Measurements from ENCODE around the gene UROS.

The UROS gene

DNA sequence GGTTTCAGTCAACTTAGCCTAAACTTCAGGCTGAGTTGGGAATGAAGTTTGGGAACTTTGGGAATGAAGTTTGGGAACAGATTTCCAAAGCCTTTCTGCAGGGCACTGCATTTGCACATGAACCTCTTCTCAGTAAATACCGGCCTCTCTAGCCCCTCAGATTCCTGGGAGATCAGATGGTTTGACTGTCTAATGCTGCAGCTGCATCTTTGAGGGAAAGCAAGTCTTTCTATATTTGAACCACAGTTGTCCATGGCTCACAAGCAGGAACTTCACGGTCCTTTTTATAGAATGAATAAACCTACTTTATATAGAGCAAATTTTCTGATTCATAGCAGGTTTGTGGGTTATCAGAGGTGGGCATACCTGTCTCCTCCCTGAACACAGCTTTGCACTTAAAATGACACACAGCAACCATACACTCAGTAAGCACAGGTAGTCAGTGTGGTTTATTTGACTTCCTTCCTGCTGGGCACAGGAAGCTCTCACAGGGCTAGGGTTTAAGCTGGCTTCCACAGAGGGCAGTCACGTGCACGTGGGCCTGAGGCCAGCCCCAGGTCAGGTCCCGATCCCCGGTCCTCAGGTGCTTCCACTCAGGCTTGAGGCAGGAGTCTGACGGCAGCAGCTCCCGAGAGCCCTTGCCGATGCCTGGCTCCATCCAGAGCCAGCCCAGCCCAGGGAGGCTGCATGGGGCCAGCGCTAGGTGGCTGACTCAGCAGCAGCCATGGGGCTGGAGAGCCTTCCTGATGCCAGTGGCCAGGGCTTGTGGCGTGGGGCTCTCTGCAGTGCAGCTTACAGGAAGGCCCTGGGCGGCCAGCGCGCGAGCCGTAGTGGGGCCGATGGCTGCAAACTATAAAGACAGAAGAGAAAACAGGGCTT, 34.7 kb downstream of the UROS start:
- no peak for DNase-seq (ENCODE audit: low read depth)

DNA sequence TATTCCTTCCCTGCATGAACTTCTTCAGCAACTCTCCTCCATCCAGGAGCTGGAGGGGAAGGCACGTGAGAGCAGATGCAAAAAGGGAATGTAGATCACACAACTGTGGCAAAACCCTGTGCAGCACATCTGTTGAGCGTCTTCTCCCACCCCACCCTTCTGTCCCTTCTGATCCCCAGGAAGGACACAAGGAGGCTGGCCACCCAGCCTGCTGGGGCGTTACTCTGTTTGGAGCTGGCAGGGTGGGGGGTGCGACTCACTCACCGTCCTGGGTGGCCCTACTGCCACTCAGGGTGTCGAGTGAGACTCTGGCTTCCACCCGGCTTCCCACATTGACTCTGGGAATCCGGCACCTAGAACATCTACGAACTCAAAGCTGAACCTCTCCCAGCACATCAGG, 37.3 kb downstream of the UROS start:
- no peak for DNase-seq (ENCODE audit: low read depth)

DNA sequence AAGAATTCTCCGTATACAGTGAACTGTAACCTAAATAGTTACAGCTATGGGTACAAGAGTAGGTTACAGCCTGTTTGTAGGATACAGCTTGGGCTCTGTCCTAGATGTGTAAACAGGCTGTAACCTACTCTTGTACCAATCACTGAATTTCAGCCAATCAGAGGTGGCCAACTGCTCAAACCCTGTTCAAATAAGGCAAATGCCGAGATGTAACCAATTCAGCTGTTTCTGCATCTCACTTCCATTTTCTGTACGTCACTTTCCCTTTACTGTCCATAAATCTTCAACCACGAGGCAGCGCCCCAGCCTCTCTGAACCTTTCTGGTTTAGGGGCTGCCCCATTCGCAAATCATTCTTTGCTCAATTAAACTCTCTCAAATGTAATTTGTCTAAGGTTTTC, 39.1 kb downstream of the UROS start:
- no peak for DNase-seq (ENCODE audit: low read depth)

DNA sequence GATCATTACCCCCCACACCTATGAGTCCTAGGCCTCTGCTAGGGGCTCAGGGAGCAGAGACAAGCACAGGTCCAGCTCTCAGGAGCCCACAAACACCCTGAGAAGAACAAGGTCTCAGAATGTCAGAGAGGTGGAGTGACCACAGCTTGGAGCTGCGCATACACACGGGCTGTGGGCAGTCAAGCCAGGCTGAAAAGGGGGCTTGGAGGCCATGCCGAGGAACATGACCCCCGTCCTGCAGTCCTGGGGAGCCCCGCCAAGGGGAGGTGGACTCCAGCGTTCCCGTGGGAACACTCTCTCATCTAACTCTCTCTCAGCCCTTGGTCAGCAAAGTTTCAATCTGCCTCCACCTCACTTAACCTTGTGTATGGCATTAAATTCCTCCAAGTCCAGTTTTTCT, 39.6 kb downstream of the UROS start:
- DNase-seq (ENCODE audit: low read depth) = no peak

DNA sequence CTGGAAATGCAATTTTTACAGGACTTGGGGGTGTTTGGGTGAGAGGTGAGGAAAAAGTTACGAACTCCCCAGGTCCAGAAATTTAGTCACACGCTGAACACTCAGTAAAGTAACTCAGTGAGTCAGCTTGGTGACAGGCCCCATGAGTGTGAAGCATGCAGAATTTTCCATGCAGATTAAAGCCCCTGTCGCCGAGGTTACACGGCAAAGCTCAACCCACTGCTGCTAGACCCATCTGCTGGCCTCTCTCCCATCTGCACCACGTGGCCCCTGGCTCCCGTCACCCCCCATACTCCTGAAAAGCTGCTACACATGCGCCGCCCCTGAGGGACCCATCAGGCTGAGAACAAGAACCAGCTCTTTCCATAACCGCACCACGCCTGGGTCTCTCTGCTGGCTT, 40.4 kb downstream of the UROS start:
- no peak for DNase-seq (ENCODE audit: low read depth)

DNA sequence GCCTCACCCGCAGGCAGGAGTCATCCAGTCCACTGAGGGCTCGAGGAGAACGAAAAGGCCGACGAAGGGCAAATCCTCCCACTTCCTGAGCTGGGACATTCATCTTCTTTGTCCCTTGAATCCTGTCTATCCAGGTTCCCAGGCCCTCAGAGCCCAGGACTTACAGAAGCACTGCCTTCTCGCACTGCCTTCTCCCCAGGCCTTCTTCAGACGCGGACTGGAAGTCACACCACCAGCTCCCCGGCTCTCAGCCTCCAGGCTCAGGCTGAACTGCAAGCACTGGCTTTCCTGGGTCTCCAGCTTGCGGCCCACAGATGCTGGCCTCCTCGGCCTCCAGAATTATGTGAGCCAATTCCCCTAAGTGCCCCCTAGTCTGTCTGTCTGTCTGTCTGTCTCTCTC, 41.0 kb downstream of the UROS start:
- no peak for DNase-seq (ENCODE audit: low read depth)

DNA sequence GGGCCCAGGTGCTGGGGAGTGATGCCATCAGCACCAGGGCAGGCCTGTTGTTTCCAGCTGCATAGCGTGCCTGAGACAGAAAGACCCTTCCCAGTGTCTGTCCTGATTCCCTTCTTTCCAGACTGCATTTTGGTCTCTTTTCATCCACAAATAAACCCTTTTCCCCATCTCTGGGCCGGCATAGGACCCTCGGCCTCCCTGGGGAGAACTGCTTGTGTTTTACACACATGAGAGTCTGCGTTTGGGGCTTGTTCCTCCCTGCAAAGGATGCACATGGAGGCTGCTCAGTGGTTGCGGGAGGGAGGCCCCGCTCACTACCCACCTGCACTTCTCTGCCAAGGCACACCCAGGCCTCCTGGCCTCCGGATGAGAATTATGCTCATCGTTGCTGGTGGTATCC, 41.7 kb downstream of the UROS start:
- DNase-seq (ENCODE audit: low read depth) = no peak

DNA sequence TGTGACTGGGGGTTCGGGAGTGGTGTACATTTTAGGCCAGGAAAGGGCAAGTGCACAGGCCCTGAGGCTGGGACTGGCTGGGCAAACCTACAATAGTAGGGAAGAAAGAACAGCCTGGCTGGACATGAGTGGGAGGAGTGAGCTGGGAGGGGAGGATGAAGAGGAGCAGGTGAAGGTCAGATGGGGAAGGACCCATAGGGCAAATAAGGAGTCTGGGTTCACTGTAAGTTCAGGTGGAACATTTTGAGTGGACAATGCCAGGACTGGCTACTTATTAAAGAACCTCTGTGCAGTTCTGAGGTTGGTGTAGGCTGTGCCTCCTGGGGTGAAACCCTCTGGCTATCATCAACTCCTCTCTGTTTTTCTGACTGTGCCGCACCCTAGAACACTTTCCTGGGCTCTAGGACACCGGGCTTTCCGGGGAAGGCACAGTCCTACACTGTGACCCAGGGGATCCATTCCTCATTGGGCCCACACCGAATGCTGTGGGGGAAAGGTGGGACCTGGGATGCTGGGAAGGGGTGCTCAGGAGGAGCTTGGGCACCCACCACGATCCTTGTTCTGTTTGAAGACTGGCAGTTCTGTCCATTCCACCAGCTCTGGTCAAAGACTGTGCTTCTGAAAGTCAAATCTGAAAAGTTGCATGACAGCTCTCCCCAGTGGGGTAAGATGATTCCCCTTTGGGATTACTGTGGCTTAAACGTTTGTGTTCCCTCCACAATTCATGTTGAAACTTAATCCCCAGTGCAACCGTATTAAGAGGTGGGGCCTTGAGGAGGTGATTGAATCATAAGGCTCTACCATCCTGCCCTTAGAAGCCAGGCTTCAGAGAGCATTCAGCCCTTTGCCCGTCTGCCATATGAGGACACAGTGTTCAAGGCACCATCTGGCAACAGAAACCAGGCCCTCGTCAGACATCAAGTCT, 43.4 kb downstream of the UROS start:
- no peak for DNase-seq (ENCODE audit: low read depth)

DNA sequence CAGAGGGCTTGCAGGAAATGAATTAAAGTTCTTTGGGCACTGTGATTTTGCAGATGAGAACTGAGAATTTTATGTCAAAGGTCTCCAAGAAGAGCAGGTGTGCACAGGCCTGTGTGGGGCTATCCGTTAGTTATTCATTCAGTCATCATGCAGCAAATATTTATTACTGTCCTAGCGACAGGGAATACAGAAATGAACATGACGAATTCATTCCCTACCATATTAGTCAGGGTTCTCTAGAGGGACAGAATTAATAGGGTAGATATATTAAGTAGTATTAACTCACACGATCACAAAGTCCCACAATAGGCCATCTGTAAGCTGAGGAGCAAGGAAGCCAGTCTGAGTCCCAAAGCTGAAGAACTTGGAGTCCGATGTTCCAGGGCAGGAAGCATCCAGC, 44.5 kb downstream of the UROS start:
- DNase-seq (ENCODE audit: low read depth) = no peak

DNA sequence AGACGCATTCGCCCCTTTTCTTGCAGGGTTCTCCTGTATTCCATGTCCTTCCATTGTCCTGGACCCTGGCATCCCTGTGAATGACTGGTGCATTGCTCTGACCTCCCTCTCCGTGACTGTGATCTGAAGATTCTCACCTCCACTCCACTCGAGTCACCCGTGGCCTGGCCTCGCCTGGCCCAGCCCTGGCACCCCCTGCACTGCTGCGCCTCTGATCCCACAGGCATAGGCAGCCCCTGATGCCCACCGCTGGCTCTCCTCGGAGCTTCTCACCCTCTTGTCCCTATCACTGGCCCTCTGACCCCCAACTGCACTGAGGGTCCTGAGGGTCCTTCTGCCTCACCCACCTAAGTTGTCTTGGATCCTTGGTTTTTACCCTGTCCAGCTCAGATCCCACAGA, 45.3 kb downstream of the UROS start:
- DNase-seq (ENCODE audit: low read depth) = no peak

DNA sequence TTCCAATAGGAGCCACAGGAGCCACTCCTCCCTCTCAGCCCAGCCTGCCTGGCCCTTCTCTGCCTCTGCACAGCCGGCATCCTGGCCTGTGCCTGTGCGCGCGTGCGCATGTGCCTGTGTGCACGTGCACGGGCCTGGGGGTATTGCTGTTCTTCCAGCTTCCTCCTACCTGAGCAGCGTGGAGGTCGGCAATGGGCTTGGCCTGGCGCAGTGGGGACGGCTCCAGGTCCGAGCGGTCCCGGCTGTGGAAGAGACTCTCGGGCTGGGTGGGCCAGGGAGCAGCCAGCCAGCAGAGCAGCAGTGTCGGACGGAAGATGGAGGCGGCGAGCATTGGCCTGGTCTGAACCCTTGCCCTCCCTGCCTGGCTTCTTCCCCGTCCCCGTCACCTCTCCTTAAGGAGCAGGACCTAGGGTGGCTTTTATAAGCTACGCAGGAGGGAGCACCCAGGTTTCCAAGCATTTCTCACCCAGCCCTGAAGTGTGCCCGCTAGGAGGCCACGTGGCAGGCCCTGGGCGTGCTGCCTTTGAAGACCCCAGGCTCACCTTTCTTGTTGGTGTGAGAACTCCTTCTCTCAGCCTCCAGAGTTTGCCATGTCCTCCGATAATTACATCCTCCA, 47.5 kb downstream of the UROS start, which contains the start of gene MMP21:
Gene MMP21, minus strand, starts transcription at position 331 of the 616 bp plus-strand sequence. Its CDS starts 0 bp downstream, at position 331.
- no peak for DNase-seq (ENCODE audit: low read depth)

DNA sequence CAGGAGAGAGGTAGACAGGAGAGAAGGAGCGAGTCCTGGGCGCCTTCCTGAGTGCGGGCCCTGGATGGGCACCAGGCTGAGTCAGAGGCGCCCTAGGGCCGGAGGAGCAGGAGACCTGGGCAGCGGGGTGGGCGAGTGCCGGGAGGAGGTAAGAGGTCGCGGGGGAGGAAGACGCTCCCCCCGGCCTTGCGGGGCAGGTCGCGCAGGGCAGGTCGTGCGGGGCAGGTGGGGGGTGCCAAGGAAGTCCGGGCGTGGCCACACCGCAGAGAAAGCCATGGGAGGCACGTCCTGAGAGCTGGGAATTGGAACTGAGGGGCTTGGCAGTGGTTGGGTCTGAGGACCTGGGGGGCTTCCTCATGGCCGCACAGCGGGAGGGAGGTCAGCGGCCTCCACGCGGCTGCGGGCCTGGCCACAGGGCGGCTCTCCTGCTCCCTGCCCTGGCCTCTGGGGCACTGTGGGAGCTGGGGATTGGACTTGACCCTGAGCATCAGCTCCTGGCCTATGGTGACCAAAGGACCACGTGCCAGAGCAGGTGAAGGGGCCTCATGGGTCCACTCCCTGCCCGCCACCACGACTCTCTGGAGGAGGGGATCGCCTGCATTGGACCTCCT, 48.4 kb downstream of the UROS start:
- DNase-seq (ENCODE audit: low read depth) = no peak

DNA sequence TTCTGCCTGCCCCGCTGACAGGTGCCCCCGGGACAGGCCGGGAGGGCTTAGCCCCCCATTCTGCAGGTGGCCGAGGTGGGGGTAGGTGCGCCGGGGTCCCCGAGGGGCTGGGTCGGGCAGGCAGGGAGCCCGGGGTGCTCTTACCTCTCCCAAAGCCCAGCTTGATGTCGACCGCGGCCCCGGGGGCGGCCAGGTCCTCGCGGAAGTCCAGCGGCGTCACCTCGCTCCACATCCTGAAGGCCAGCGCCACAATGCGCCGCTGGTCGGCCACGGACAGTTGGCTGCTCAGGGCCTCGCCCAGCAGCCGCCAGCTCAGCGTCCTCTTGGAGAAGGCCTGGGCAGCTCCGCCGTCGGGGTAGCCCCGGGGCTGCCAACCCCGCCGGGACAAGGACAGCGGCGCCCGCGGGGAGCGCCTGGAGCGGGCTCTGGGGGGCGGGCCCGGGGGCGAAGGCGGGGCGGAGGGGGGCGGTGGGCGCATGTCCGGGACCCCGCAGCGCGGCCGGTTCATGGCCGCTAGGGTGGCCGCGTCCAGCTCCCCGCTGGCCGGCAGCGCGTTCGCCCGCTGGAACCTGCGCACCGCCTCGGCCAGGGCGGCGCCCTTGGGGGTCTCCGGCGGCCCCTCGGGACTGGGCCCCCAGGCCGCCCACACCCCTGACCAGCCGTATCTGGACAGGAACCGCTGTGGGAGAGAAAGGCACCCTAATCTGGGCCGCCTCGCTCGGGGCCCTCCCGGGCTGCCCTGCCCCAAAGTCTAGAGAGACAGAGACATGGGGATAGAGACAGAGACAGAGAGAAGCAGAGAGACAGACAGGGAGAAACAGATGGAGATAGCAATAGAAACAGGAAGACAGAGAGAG, 49.1 kb downstream of the UROS start:
- no peak for DNase-seq (ENCODE audit: low read depth)

DNA sequence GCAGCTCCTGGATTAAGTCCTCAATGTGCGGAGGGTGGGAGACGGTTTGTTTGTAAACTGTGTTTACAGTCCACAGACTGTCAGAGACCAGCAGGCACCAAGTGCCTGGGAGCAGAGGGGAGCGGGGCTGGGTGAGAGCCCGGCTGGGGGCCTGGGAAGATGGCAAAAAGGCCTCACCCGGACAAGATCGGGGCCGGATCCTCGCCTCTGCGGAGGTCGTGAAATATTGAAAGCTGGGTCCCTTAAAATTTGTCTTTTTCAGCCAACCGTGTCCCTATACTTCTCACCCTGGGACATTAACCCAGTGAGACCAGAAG, 50.2 kb downstream of the UROS start:
- DNase-seq (ENCODE audit: low read depth) = no peak

DNA sequence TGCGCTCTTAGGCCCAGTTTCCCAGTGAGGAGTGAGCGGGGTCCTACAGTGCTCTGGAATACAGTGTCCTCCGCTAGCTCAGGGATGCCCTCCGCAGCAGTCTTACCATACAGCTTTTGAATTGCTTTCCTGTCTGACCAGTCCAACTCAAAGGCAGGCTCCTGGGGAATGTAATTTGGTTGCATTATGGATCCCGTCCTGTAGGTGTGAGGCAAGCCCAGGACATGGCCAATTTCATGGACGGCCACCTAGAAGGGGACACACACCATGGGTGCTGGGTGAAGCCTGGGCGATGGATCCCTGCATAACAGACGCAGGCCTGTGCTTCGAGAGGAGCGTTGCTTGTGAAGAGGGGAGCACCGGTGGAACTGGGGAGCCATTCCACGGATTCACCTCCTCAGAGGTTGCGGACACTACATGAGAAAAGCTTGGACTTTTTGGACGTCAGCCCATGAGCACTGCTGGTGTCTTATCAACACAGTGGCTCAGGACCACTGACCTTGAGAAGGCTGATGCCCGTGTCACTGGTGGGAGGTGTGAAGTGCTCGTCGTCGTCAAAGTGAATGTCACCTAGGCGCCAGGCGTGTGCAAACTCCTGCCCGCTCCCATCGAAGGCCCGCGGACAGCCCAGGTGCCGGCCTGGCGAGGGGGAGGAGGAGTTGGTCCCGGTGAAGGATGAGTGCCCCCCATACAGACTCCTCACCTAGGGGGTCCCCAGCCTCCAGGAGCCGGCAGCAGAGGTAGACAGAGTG, 50.8 kb downstream of the UROS start:
- no peak for DNase-seq (ENCODE audit: low read depth)

DNA sequence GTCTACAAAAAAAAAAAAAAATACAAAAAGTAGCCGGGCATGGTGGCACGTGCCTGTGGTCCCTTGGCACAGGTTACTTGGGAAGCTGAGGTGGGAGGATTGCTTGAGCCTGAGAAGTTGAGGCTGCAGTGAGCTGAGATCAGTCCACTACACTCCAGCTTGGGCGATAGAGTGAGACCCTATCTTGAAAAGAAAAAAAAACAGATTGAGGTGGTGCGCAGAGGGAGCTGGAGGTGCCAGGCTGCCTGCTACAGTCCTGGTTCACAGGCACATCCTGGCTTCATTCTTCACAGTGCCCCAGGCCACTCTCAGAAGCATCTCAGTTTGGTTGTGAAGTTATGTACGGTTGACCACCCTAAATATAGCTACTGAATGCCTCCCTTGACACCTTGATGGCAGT, 52.2 kb downstream of the UROS start:
- no peak for DNase-seq (ENCODE audit: low read depth)

DNA sequence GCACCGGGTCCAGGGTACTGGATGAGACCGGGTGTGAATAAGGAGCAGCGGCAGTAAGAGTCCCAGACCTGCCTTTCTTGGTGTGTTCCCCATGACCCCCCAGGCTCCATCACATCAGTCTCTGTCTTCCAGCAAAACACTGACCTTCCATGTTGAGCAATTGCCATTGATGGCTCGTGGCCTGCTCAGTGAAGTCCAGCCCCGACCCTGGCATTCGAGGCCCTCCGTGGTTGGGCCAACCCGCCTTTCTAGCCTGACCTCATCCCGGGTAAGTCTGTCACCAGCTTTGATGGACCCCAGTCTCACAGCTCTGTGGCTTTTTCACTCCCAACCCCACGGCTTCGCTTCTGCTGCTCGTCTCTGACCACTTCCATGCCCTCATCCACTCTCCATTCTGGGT, 53.9 kb downstream of the UROS start:
- no peak for DNase-seq (ENCODE audit: low read depth)

DNA sequence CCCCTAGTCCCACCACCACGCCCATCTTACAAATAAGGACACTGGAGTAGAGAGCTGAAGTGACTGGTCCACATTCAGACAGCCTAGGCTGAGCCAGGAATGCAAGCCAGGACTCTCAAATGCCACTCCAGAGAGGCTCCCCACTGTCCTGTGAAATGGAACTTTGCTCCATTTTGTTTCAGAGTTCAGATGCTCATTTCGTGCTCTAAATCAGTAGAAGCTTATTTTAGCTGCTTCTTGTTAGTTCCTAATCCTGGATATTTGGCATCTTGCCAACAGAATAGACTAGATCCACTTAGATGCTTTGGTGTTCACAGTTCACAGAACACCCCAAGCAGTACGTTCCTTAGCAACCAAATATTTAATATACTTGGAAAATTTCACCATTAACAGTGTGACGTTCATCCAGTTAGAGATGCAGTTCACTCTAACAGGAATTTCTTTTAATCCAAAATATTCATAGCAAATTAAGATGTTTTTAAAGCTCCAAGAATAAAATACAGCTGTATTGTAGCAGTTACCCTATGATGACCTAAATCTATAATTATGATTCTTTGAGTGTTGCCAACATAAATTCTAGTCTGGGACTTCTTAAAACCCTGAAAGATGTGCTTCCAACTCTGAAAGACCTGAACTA, 54.7 kb downstream of the UROS start:
- DNase-seq (ENCODE audit: low read depth) = no peak

DNA sequence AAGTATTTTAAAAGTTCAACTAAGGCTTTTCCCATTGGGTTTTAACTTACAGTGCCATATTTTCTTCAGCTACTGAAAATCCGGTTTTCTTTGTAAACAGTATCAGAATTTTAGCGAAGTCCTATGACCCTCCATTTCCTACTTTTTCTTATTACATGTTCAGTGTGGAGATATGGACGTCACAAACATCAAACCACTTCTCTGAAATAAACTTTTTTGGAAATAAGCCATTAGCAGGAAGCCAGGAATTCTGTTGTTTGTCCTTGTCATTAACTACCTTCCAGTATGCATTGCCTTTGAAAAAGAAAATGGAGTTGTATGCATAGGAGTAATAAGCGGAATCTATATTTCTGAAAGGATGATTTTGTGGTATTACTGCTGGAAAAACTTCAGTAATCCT, 56.5 kb downstream of the UROS start:
- DNase-seq (ENCODE audit: low read depth) = no peak

DNA sequence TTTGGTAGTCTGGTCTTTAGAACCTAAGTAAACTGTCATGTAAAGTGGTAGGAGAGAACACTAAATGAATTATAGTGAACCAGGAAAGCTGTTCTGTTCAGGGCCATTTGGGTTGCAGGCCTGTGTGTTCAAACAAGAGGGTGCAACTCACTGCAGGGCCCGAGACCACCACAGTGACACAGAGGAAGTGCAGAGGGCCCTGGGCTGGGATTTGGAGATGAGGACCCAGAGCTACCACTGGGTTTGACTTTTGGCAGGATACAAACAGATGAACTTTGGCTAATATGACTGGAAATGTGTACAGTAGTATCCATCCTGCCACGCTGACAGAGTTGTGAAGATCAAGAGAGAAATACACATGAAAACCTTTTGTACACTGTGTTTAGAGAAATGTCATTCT, 57.2 kb downstream of the UROS start:
- DNase-seq (ENCODE audit: low read depth) = no peak

Measured in HS-5 (cell line).